ENCODE measurements around the gene ANO6.
A peak's percentile ranks its signal among the peaks of the same experiment; 100 is the strongest.

ANO6 gene

DNA sequence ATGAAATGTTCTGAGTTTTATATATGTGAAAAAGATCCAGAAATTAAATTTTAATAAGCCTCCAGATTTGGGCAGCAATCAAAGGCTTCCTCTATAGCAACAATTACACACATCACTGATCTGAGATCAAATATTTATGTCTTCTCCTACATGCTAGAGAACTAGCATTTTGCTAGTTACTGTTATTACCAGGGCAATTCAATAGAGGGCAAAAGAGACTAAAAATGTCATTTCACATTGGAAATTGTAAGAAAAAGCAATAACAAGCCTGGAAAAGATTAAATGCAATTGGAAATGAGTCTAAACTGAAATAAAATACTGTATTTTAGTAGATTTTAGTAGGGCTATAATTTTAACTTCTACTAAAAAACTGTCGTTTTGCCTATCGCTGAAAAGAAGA, 32.6 kb upstream of the ANO6 start:
- TF ChIP-seq ZFX (IDR thresholded peaks at IDR 0.05): no peak
- TF ChIP-seq, protein P1, sequence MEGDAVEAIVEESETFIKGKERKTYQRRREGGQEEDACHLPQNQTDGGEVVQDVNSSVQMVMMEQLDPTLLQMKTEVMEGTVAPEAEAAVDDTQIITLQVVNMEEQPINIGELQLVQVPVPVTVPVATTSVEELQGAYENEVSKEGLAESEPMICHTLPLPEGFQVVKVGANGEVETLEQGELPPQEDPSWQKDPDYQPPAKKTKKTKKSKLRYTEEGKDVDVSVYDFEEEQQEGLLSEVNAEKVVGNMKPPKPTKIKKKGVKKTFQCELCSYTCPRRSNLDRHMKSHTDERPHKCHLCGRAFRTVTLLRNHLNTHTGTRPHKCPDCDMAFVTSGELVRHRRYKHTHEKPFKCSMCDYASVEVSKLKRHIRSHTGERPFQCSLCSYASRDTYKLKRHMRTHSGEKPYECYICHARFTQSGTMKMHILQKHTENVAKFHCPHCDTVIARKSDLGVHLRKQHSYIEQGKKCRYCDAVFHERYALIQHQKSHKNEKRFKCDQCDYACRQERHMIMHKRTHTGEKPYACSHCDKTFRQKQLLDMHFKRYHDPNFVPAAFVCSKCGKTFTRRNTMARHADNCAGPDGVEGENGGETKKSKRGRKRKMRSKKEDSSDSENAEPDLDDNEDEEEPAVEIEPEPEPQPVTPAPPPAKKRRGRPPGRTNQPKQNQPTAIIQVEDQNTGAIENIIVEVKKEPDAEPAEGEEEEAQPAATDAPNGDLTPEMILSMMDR (conservative IDR thresholded peaks at IDR 0.05): peak; percentile 43
- no peak overlapping the region for H3K27ac ChIP-seq

DNA sequence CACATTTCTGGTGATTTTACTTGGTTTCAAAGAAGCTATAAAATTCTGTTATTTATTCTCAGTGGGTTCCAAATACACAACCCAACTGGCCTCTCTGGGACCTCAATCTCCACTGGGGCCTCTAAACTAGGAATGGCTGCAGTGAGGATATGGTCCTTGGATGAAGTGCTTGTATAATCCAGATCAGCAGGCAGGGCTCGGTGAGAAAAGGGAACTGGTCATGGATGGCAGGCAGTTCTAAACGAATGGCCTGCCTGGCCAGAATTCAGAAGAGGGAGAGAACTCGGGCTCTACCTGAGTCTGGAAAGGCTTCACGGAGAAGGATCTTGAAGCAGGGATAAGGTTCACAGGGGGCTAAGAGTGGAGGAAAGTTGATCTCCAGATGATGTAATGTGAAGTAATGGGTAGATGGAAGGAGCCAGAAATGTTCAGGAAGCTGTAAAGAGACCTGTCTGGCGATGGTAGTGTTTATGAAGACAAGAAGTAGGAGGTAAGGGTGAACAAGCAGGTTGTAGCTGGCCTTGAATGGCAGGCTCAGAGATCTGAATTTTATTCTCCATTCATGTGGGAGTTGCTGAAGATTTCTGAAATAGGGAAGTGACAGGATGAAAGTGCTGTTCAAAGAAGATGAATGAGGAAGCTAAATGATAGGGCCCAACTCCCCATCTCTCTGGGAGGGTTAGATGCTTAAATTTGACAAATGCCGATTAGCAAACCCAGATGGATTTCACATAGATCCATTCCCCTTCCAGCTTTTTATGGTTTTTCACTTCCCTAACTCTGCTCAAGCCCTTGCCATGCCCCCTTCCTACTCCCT, 31.5 kb upstream of the ANO6 start:
- H3K27ac ChIP-seq: no peak overlapping the region
- TF ChIP-seq, protein P1 (conservative IDR thresholded peaks at IDR 0.05): no peak
- TF ChIP-seq ZFX (IDR thresholded peaks at IDR 0.05): no peak

DNA sequence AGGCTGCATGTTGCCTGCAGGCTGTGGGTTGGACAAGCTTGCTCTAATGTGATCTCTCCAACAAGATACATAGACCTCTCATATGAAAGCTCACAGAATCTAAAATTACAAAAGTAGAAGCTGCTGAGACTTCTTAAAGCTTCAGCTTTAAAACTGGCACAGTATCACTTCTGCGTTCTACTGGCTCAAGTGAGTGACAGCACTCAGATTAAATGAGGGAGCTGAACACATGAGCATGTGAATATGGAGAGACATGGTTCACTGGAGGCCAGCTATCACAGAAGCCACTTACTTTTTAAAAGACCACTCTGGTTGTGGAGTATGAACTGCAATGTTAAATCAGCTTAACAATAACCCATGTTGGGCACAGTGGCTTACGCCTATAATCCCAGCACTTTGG, 29.1 kb upstream of the ANO6 start:
- TF ChIP-seq, protein P1 (conservative IDR thresholded peaks at IDR 0.05): no peak
- no peak for TF ChIP-seq ZFX (IDR thresholded peaks at IDR 0.05)
- H3K27ac ChIP-seq: no peak overlapping the region

DNA sequence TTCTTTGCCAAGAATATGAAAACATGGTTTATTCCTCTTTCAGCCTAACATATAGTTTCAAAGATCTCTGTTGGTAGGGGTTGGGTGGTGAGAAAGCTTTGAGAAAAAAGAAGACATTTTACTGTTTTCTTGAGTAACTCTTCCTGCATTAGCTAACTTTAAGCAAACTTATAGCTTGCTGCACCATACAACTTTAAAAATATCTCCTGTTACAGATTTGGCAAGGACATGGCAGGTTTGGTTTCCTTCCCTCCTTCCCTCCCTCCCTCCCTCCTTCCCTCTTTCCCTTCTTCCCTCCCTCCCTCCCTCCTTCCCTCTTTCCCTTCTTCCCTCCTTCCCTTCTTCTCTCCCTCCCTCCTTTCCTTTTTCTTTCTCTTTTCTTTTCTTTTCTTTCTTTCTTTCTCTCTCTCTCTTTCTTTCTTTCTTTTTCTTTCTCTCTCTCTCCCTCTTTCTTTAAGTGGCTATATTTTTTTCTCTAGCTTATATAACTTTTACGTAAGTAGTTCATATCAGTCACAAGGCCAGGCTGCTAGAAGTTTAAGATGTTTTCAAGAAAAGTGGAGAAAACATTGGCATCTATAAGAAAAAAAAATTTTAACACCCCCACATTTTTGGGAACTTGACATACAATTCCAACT, 26.0 kb upstream of the ANO6 start:
- no peak overlapping the region for H3K27ac ChIP-seq
- TF ChIP-seq, protein P1 (conservative IDR thresholded peaks at IDR 0.05): no peak
- TF ChIP-seq ZFX (IDR thresholded peaks at IDR 0.05): no peak

DNA sequence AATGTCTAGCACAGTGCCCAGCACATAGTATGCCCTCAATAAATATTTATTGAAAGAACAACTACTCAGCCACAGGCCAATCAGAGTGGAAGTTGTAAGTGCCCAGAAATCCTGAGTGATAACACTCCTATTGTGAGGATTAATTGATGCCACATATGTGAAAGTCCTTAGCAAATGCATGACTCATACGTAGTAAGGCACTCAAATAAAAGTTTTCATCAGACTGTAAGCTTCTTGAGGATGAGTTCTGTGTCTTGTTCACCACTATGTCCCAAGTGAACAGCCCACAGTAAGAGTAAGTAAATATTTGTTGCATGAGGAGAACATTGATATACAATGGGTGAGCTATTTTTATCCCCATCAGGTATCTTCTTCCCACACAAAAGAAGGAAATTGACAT, 24.7 kb upstream of the ANO6 start:
- H3K27ac ChIP-seq: no peak overlapping the region
- TF ChIP-seq ZFX (IDR thresholded peaks at IDR 0.05): no peak
- TF ChIP-seq, protein P1 (conservative IDR thresholded peaks at IDR 0.05): no peak

DNA sequence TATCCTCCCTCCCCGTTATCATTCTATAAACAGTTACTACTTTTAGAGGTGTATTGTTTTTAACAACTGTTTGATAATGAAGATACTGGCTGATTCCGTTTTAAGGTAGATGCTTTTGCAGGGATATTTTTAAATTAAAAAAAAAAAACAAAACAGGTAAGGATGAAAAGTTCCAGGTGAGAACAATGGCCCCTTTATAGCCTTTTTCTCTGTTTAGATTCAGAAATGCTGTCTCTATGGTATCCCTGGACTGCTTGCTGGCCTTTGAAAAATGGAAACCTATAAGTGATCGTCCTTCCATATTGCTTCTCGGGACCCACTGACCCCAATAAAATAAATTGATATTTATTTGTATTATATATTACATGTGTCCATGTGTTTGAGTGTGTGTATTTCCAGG, 23.2 kb upstream of the ANO6 start:
- TF ChIP-seq ZFX (IDR thresholded peaks at IDR 0.05): no peak
- H3K27ac ChIP-seq: no peak overlapping the region

DNA sequence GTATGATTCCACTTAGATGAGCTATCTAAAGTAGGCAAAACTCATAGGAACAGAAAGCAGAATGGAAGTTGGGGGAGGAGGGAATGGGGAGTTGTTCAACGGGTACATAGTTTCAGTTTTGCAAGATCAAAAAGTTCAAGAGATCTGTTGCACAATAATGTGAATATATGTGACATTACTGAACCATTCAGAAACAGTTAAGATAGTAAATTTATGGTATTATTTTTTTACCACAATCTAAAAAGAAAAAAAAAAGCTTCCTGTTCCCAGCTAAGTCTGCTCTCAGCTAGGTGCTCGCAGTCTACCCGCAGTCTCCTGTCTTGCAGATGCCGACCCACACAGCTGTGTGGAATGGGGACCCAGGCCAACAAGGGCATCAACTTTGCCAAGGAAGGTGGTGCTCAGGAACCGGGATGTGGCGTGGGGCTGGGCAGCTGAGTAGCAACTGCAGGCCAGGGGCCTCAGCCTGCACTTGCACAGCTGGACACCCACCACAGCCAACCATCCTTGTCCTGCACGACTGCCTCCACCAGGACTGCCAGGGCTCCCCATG, 15.3 kb upstream of the ANO6 start:
- H3K27ac ChIP-seq: no peak overlapping the region
- TF ChIP-seq, protein P1 (conservative IDR thresholded peaks at IDR 0.05): no peak
- no peak for TF ChIP-seq ZFX (IDR thresholded peaks at IDR 0.05)
